ENCODE data around the gene FYB2. TPM values are rescaled to one million over a fixed set of nuclear protein-coding genes. Genes with fewer than 3 reads are reported as not detected.
"Not testable (repeated sequence)": the region's sequence is repeated elsewhere in the genome, so short reads cannot be mapped to it uniquely, and the experiment has no call there.

The FYB2 gene
- total RNA-seq, 2 experiments from 2014 or later: not detected

DNA sequence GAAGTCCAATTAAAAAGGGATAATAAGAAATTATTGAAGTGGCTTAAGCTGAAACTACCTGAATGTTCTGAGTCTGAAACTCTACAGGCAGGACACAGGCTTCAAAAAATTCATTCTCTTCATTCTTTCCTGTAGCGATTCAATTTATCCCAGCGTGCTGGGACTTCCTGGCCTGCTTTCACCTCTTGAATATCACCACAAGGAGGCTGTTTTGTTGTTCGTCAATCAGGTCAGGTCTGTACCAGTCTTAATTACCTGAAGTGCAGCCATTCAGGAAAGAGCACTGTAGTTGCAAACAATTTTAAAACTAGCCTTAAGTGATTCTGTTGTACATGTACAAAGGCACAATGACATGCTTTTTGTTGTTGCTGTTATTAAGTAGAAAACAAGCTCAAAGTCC, 38.4 kb downstream of the FYB2 start:
- Mint-ChIP-seq H3K36me3 (ENCODE audit: low read depth) (no peaks in the 10 kb centered on the region), H3K27ac (no peak overlapping the region), H3K27me3 (peaks cover 5% of the 10 kb centered on the region), H3K4me1 (ENCODE audit: low read depth) (no peaks in the 10 kb centered on the region), H3K9me3 (no peaks in the 10 kb centered on the region), H3K4me3 (no peak overlapping the region)
- POLR2A ChIA-PET: interaction anchor here (1.0 kb wide), 1 partner anchor 10 kb away, joined by 3 read pairs; no protein-coding TSS in a partner anchor
- ATAC-seq (no peak), DNase-seq (no peak)
- intact Hi-C loops (cut with micrococcal nuclease): no loop called here
- TF ChIP-seq, protein P1, sequence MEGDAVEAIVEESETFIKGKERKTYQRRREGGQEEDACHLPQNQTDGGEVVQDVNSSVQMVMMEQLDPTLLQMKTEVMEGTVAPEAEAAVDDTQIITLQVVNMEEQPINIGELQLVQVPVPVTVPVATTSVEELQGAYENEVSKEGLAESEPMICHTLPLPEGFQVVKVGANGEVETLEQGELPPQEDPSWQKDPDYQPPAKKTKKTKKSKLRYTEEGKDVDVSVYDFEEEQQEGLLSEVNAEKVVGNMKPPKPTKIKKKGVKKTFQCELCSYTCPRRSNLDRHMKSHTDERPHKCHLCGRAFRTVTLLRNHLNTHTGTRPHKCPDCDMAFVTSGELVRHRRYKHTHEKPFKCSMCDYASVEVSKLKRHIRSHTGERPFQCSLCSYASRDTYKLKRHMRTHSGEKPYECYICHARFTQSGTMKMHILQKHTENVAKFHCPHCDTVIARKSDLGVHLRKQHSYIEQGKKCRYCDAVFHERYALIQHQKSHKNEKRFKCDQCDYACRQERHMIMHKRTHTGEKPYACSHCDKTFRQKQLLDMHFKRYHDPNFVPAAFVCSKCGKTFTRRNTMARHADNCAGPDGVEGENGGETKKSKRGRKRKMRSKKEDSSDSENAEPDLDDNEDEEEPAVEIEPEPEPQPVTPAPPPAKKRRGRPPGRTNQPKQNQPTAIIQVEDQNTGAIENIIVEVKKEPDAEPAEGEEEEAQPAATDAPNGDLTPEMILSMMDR (IDR thresholded peaks at IDR 0.05): no peak
- CTCF ChIA-PET: no interaction called here

DNA sequence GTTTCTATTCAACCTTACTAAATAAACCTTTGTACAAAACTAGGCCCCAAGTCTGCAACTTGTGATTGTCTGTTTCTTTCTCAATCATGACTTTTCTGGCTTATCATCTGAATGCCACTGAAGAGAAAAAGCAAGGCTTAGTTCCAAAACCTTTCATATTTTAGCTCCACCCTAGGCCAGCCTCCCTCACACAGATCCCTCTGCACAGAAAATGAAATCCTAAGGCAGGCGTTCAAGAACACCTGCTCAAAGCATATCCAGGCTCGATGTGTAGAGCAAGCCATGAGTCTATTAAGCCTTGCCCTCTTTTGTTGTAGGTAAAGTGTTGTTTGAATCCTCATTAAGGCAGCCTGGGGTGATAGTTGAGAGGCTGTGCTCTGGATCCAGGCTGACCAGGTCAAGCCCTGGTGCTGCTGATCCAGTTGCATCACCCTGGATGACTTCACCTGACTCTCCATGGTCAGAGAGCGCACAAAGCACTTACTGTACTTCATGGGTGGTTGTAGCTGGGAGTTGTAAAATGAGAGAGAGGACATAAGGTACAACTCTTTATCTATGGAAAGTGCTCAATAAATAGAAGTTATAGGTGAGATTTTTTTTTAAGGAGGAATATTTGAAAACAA, 39.0 kb downstream of the FYB2 start:
- H3K9me3 Mint-ChIP-seq: no peaks in the 10 kb centered on the region
- ChIA-PET CTCF (no interaction called here), POLR2A (interaction anchor here (1.0 kb wide), 1 partner anchor 11 kb away, joined by 3 read pairs; no protein-coding TSS in a partner anchor)
- TF ChIP-seq, protein P1 (IDR thresholded peaks at IDR 0.05): no peak
- H3K27ac Mint-ChIP-seq: no peak overlapping the region
- DNase-seq: no peak
- intact Hi-C loops (cut with micrococcal nuclease): no loop called here
- H3K36me3 Mint-ChIP-seq (ENCODE audit: low read depth): no peaks in the 10 kb centered on the region
- no peak overlapping the region for H3K4me3 Mint-ChIP-seq
- peaks cover 2% of the 10 kb centered on the region for H3K27me3 Mint-ChIP-seq
- H3K4me1 Mint-ChIP-seq (ENCODE audit: low read depth): no peaks in the 10 kb centered on the region
- ATAC-seq: no peak

DNA sequence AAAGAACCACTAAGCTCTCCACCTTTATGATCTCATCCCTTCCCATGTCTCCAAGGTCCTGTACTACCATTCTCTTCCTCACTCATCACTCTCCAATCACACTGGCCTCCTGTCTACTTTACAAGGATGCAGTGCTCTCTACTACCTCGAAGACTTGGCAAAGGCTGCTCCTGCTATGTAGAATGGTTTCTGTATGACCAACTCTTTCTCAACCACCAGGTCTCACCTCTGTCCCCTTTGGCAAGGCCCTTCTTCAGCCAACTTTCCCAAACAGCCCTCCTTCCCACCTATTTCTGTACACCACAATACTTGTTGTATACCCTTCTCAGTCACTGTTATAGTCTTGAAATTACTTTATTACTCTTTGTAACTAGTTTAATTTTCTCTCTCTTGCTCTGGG, 41.2 kb downstream of the FYB2 start:
- intact Hi-C loops (cut with micrococcal nuclease): no loop called here
- H3K36me3 Mint-ChIP-seq (ENCODE audit: low read depth): no peaks in the 10 kb centered on the region
- no peak overlapping the region for H3K4me3 Mint-ChIP-seq

DNA sequence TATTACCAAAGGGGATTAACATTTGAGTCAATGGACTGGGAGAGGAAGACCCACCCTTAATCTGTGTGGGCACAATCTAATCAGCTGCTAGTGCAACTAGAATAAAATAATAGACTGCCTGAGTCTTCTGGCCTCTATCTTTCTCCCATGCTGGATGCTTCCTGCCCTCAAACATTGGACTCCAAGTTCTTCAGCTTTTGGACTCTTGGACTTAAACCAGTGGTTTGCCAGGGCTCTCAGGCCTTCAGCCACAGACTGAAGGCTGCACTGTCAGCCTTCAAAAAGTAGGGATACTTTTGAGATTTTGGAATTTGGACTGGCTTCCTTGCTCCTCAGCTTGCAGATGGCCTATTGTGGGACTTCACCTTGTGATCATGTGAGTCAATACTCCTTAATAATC, 44.5 kb downstream of the FYB2 start:
- H3K4me3 Mint-ChIP-seq; CTCF ChIA-PET; POLR2A ChIA-PET; H3K27me3 Mint-ChIP-seq; ATAC-seq; intact Hi-C loops (cut with micrococcal nuclease); H3K36me3 Mint-ChIP-seq (ENCODE audit: low read depth); H3K9me3 Mint-ChIP-seq; H3K27ac Mint-ChIP-seq; DNase-seq: not testable (repeated sequence)
- H3K4me1 Mint-ChIP-seq (ENCODE audit: low read depth): peaks cover 11% of the 10 kb centered on the region

More for the DNA sequence above, 41.2 kb downstream of the FYB2 start:
- TF ChIP-seq, protein P1 (IDR thresholded peaks at IDR 0.05): no peak
- H3K4me1 Mint-ChIP-seq (ENCODE audit: low read depth): peaks cover 11% of the 10 kb centered on the region
- DNase-seq (no peak), ATAC-seq (no peak)
- ChIA-PET CTCF (interaction anchor here (0.6 kb wide), 1 partner anchor 283 kb away, joined by 3 read pairs; no protein-coding TSS in a partner anchor), POLR2A (no interaction called here)
- peaks cover 3% of the 10 kb centered on the region for H3K9me3 Mint-ChIP-seq
- H3K27me3 Mint-ChIP-seq: no peaks in the 10 kb centered on the region
- H3K27ac Mint-ChIP-seq: no peak overlapping the region

DNA sequence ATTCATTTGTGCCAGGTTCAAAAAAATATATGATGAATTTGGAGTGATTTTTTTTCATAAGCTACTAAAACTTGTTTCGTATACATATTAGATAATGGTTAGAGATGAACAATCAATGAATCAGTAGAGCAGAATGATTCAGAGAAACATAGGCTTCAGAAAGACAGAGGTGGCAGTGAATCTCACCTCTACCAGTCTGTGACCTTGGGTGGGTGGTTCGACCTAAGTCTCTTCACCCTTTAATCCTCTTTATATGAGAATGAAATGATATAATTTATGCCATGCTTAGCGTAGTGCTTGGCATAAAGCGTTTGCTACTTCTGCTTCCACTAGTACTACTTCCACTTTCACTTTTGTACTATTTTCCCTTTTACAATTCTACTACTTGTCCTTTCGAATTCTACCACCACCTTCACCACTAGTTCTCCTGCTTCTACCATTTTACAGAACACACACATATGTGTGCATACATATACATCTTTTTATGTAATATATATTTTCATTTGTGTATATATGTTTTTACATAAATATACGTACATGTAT, 45.1 kb downstream of the FYB2 start:
- H3K36me3 Mint-ChIP-seq (ENCODE audit: low read depth): no peaks in the 10 kb centered on the region
- TF ChIP-seq, protein P1 (IDR thresholded peaks at IDR 0.05): no peak
- ATAC-seq (no peak), DNase-seq (peak; percentile 2)
- no peaks in the 10 kb centered on the region for H3K27me3 Mint-ChIP-seq
- H3K27ac Mint-ChIP-seq: no peak overlapping the region
- peaks cover 3% of the 10 kb centered on the region for H3K9me3 Mint-ChIP-seq
- POLR2A ChIA-PET: no interaction called here
- H3K4me1 Mint-ChIP-seq (ENCODE audit: low read depth): peaks cover 11% of the 10 kb centered on the region
- no peak overlapping the region for H3K4me3 Mint-ChIP-seq
- intact Hi-C loops (cut with micrococcal nuclease): no loop called here
- CTCF ChIA-PET: no interaction called here

All from activated CD8-positive, alpha-beta T cell treated with anti-CD3 and anti-CD28 coated beads for 36 hours (primary cell).